GM23338 (cell line): Measurements from ENCODE around the gene MED13L. TPM values are rescaled to one million over a fixed set of nuclear protein-coding genes. Genes with fewer than 3 reads are reported as not detected.

ENCODE experiments used
- ATAC-seq: fragments of 200-7000 bp; cut with Tn5 transposase; 3 replicates; pipeline ENCODE4 v1.9.1; 2020
- DNase-seq: peaks from one replicate; pipeline ENCODE4 v3.0.0-alpha.2; 2015; ENCODE audit warnings: low spot score
- H2AFZ ChIP-seq: fragments of 200-600 bp; sonication (generic); 2 replicates; pipeline ENCODE4 v1.8.0; 2016; ENCODE audit warnings: antibody characterized with exemption, mild to moderate bottlenecking, moderate library complexity
- H3F3A ChIP-seq: fragments of 200-600 bp; sonication (generic); replicated peaks from 2 replicates; pipeline ENCODE4 v1.8.0; 2017; ENCODE audit warnings: antibody characterized with exemption, mixed run types, low read depth
- H3K27ac ChIP-seq: fragments of 200-600 bp; sonication (generic); 2 replicates; pipeline ENCODE4 v1.6.1; 2016; ENCODE audit warnings: low read depth
- H3K27me3 ChIP-seq: fragments of 200-600 bp; sonication (generic); 2 replicates; pipeline ENCODE4 v1.8.0; 2016; ENCODE audit warnings: mild to moderate bottlenecking, mixed run types, moderate library complexity; ENCODE audit not compliant: insufficient read depth
- H3K36me3 ChIP-seq: fragments of 200-600 bp; sonication (generic); 2 replicates; pipeline ENCODE4 v1.8.0; 2016; ENCODE audit warnings: mild to moderate bottlenecking; ENCODE audit not compliant: insufficient read depth
- H3K4me1 ChIP-seq: fragments of 200-600 bp; sonication (generic); 2 replicates; pipeline ENCODE4 v1.8.0; 2016; ENCODE audit warnings: mild to moderate bottlenecking, moderate library complexity; ENCODE audit not compliant: insufficient read depth
- H3K4me2 ChIP-seq: fragments of 200-600 bp; sonication (generic); 2 replicates; pipeline ENCODE4 v1.7.1; 2017; ENCODE audit warnings: mixed run types
- H3K4me3 ChIP-seq: fragments of 200-600 bp; sonication (generic); 2 replicates; pipeline ENCODE4 v1.6.1; 2016; ENCODE audit warnings: mixed run types
- H3K79me2 ChIP-seq: fragments of 200-600 bp; sonication (generic); replicated peaks from 2 replicates; pipeline ENCODE4 v1.8.0; 2017; ENCODE audit warnings: mild to moderate bottlenecking; ENCODE audit not compliant: insufficient read depth
- H3K9me2 ChIP-seq: fragments of 200-600 bp; sonication (generic); 2 replicates; pipeline ENCODE4 v1.8.0; 2017; ENCODE audit not compliant: insufficient read depth
- H4K20me1 ChIP-seq: fragments of 200-600 bp; sonication (generic); replicated peaks from 2 replicates; pipeline ENCODE4 v1.8.0; 2017; ENCODE audit warnings: mild to moderate bottlenecking; ENCODE audit not compliant: insufficient read depth
- H3K27ac Mint-ChIP-seq: 2 replicates; pipeline ENCODE4 v1.8.0; 2020; ENCODE audit warnings: inconsistent platforms, mild to moderate bottlenecking, moderate library complexity, mixed read lengths
- H3K27me3 Mint-ChIP-seq: 3 replicates; pipeline ENCODE4 v1.8.0; 2022; ENCODE audit warnings: low read depth, mild to moderate bottlenecking, moderate library complexity, mixed read lengths, inconsistent platforms; ENCODE audit not compliant: insufficient read depth, poor library complexity
- H3K36me3 Mint-ChIP-seq: 3 replicates; pipeline ENCODE4 v1.8.0; 2021; ENCODE audit warnings: low read depth, mild to moderate bottlenecking, inconsistent platforms, moderate library complexity, mixed read lengths
- H3K4me1 Mint-ChIP-seq: 3 replicates; pipeline ENCODE4 v1.8.0; 2020; ENCODE audit warnings: mild to moderate bottlenecking, inconsistent platforms, mixed read lengths
- H3K4me3 Mint-ChIP-seq: 3 replicates; pipeline ENCODE4 v1.8.0; 2021; ENCODE audit warnings: moderate library complexity, mild to moderate bottlenecking, inconsistent platforms, mixed read lengths
- H3K9me3 Mint-ChIP-seq: 3 replicates; pipeline ENCODE4 v1.8.0; 2020; ENCODE audit warnings: moderate library complexity, mild to moderate bottlenecking, inconsistent platforms, mixed read lengths
- CTCF ChIP-seq, 2 experiments: fragments of 200-600 bp in 1 of 2; sonication (generic) in 1 of 2; conservative IDR thresholded peaks; 2 replicates each; pipeline versions ENCODE4 v1.5.1 to v1.6.1; 2016 to 2017; ENCODE audit warnings: antibody characterized with exemption in 2 of 2, low read depth in 2 of 2, mild to moderate bottlenecking in 2 of 2, moderate library complexity in 1 of 2
- EZH2 ChIP-seq: fragments of 200-600 bp; sonication (generic); IDR thresholded peaks from one replicate; pipeline ENCODE4 v1.8.0; 2017; ENCODE audit warnings: antibody characterized with exemption, mild to moderate bottlenecking, low read depth; ENCODE audit not compliant: unreplicated experiment
- EZH2phosphoT487 ChIP-seq: fragments of 200-600 bp; sonication (generic); IDR thresholded peaks from one replicate; pipeline ENCODE4 v1.8.1; 2018; ENCODE audit warnings: antibody characterized with exemption; ENCODE audit not compliant: unreplicated experiment
- JUNB ChIP-seq: IDR thresholded peaks from one replicate; pipeline ENCODE4 v1.6.1; 2016; ENCODE audit warnings: antibody characterized with exemption; ENCODE audit not compliant: unreplicated experiment
- POLR2AphosphoS5 ChIP-seq: IDR thresholded peaks from 2 replicates; pipeline ENCODE4 v1.6.1; 2016; ENCODE audit warnings: antibody characterized with exemption, low read depth
- STAT1 ChIP-seq: IDR thresholded peaks from one replicate; pipeline ENCODE4 v1.6.1; 2016; ENCODE audit warnings: antibody characterized with exemption; ENCODE audit not compliant: unreplicated experiment
- ZNF462 ChIP-seq: fragments of 250-450 bp; sonication (Bioruptor Pico); IDR thresholded peaks from 2 replicates; pipeline ENCODE4 v1.5.0; 2020; ENCODE audit warnings: mild to moderate bottlenecking, moderate library complexity
- polyA plus RNA-seq: library from polyadenylated mRNA; unstranded; fragments of >200 nt; fragmentation: Nextera tagmentation; extraction: Ambion mirVana; gene quantifications from 2 replicates; pipeline ENCODE4 v1.2.1, GENCODE V29; 2016
- total RNA-seq: library from RNA; depleted of rRNA; stranded (reverse); fragments of >200 nt; shearing (Covaris generic); gene quantifications from 2 replicates; pipeline ENCODE4 v1.2.3, GENCODE V29; 2014

MED13L gene
- total and polyA plus RNA-seq, 2 experiments from 2014 or later: 20.9 to 73.6 TPM

GRCh38 chr12:116043659-116044535, 233.6 kb downstream of the MED13L start:
- no peak for ATAC-seq
- no peaks in the 10 kb centered on the region for H3F3A ChIP-seq
- peaks cover 5% of the 10 kb centered on the region; the same call in 1 of the 2 replicates for H3K79me2 ChIP-seq
- no peaks in the 10 kb centered on the region for H4K20me1 ChIP-seq
- no peaks in the 10 kb centered on the region for H3K9me2 ChIP-seq
- H3K36me3 Mint-ChIP-seq: no peaks in the 10 kb centered on the region
- TF ChIP-seq CTCF (conservative IDR thresholded peaks at IDR 0.05; ENCODE audit: low read depth in 2 of 2): no peak
- no peak for TF ChIP-seq JUNB
- TF ChIP-seq ZNF462: no peak
- no peak for TF ChIP-seq EZH2
- TF ChIP-seq EZH2phosphoT487: no peak
- no peak for TF ChIP-seq POLR2AphosphoS5
- TF ChIP-seq STAT1: no peak
- no peaks in the 10 kb centered on the region for H3K27me3 ChIP-seq
- no peak overlapping the region for H3K27ac ChIP-seq
- peak overlapping the region; percentile 17; the same call in 1 of the 2 replicates for H3K27ac Mint-ChIP-seq
- H3K36me3 ChIP-seq: no peaks in the 10 kb centered on the region
- H3K9me3 Mint-ChIP-seq: no peaks in the 10 kb centered on the region
- no peak overlapping the region for H3K4me2 ChIP-seq
- DNase-seq: no peak
- no peaks in the 10 kb centered on the region for H3K4me1 ChIP-seq
- H3K4me3 ChIP-seq: no peak overlapping the region
- H3K27me3 Mint-ChIP-seq: peaks cover 4% of the 10 kb centered on the region
- H3K4me3 Mint-ChIP-seq: no peak overlapping the region
- H3K4me1 Mint-ChIP-seq: peaks cover 10% of the 10 kb centered on the region; the same call in 1 of the 3 replicates
- H2AFZ ChIP-seq: no peak overlapping the region
